ENCODE results near the gene MYO5C. TPM values are rescaled to one million over a fixed set of nuclear protein-coding genes. Genes with fewer than 3 reads are reported as not detected.
"Not testable (repeated sequence)": the region's sequence is repeated elsewhere in the genome, so short reads cannot be mapped to it uniquely, and the experiment has no call there.

The MYO5C gene
- total and polyA plus RNA-seq, 4 experiments from 2014 or later, result 0.19 to 0.29 (median 0.29) TPM; not detected in 1

- Histone ChIP-seq H3K27me3 (ENCODE audit: insufficient read depth, low read length) (no peaks in the 10 kb centered on the region), H3K4me3 (ENCODE audit: low read length in 2 of 2) (no peak overlapping the region), H3K4me1 (ENCODE audit: insufficient read depth, low read length) (peaks cover 27% of the 10 kb centered on the region), H3K36me3 (ENCODE audit: insufficient read depth, low read length) (no peaks in the 10 kb centered on the region), H3K9me3 (ENCODE audit: control insufficient read depth in 1 of 2, low read length in 2 of 2) (no peaks in the 10 kb centered on the region), H3K27ac (ENCODE audit: low read depth, low read length) (no peak overlapping the region)
- H3K4me3 Mint-ChIP-seq, result no peak overlapping the region
- intact Hi-C loops (cut with micrococcal nuclease), result no loop called here
- H3K27me3 Mint-ChIP-seq, result no peaks in the 10 kb centered on the region
- peaks cover 15 to 17% of the 10 kb centered on the region in 2 donors for H3K36me3 Mint-ChIP-seq
- H3K4me1 Mint-ChIP-seq, result peaks cover 40 to 69% (median 55%) of the 10 kb centered on the region in 4 donors
- no peak for DNase-seq
- no peaks in the 10 kb centered on the region for H3K9me3 Mint-ChIP-seq
- ChIA-PET POLR2A (ENCODE audit: partially characterized antibody) (interaction anchor here (0.8 to 0.9 kb wide), 2 partner anchors 11 to 36 kb away, joined by 3 read pairs; no protein-coding TSS in a partner anchor), CTCF (ENCODE audit: partially characterized antibody) (interaction anchor here (1.3 to 6.8 kb wide), 6 partner anchors 9 to 96 kb away, joined by 3 to 29 read pairs (median 4); no protein-coding TSS in a partner anchor)
- peak overlapping the region in 1 of 7 donors; percentile 13 for H3K27ac Mint-ChIP-seq
These were observed 122.7 kb downstream of the MYO5C start for GRCh38 chr15:52172869-52173268.

GRCh38 chr15:52171807-52172206 is 123.8 kb downstream of the MYO5C start:
- no peaks in the 10 kb centered on the region for H3K27me3 ChIP-seq (ENCODE audit: insufficient read depth, low read length)
- intact Hi-C loops (cut with micrococcal nuclease), result no loop called here
- Mint-ChIP-seq H3K27ac (peak overlapping the region in 2 of 7 donors; percentile 42 to 61), H3K27me3 (no peaks in the 10 kb centered on the region), H3K36me3 (peaks cover 11 to 17% of the 10 kb centered on the region in 2 donors), H3K4me3 (no peak overlapping the region), H3K9me3 (no peaks in the 10 kb centered on the region), H3K4me1 (peaks cover 42 to 67% (median 56%) of the 10 kb centered on the region in 4 donors)
- DNase-seq, result no peak
- no peak overlapping the region for H3K4me3 ChIP-seq (ENCODE audit: low read length in 2 of 2)
- H3K27ac ChIP-seq (ENCODE audit: low read depth, low read length), result no peak overlapping the region
- ChIA-PET CTCF (ENCODE audit: partially characterized antibody) (interaction anchor here (1.1 to 6.8 kb wide), 5 partner anchors 8 to 55 kb away, joined by 3 to 29 read pairs (median 9); no protein-coding TSS in a partner anchor), POLR2A (ENCODE audit: partially characterized antibody) (interaction anchor here (2.1 kb wide), 1 partner anchor 8 kb away, joined by 25 read pairs; no protein-coding TSS in a partner anchor)
- no peaks in the 10 kb centered on the region for H3K9me3 ChIP-seq (ENCODE audit: control insufficient read depth in 1 of 2, low read length in 2 of 2)
- H3K4me1 ChIP-seq (ENCODE audit: insufficient read depth, low read length), result peaks cover 24% of the 10 kb centered on the region
- H3K36me3 ChIP-seq (ENCODE audit: insufficient read depth, low read length), result no peaks in the 10 kb centered on the region

- intact Hi-C loops (cut with micrococcal nuclease), result no loop called here
- no peaks in the 10 kb centered on the region for H3K36me3 ChIP-seq (ENCODE audit: insufficient read depth, low read length)
- H3K9me3 ChIP-seq (ENCODE audit: control insufficient read depth in 1 of 2, low read length in 2 of 2), result no peaks in the 10 kb centered on the region
- peaks cover 40 to 67% (median 57%) of the 10 kb centered on the region in 4 donors for H3K4me1 Mint-ChIP-seq
- no peaks in the 10 kb centered on the region for H3K27me3 ChIP-seq (ENCODE audit: insufficient read depth, low read length)
- peak overlapping the region in 4 of 7 donors; percentile 9 to 69 (median 28) for H3K27ac Mint-ChIP-seq
- H3K4me1 ChIP-seq (ENCODE audit: insufficient read depth, low read length), result peaks cover 21% of the 10 kb centered on the region
- H3K4me3 ChIP-seq (ENCODE audit: low read length in 2 of 2), result no peak overlapping the region
- ChIA-PET POLR2A (ENCODE audit: partially characterized antibody) (interaction anchor here (0.9 to 2.1 kb wide), 3 partner anchors 8 to 50 kb away, joined by 3 to 25 read pairs (median 4); no protein-coding TSS in a partner anchor), CTCF (ENCODE audit: partially characterized antibody) (interaction anchor here (0.7 to 6.8 kb wide), 9 partner anchors 8 to 85 kb away, joined by 3 to 29 read pairs (median 4); no protein-coding TSS in a partner anchor)
- peaks cover 7 to 17% of the 10 kb centered on the region in 2 donors for H3K36me3 Mint-ChIP-seq
- H3K27me3 Mint-ChIP-seq, result no peaks in the 10 kb centered on the region
- no peaks in the 10 kb centered on the region for H3K9me3 Mint-ChIP-seq
- H3K27ac ChIP-seq (ENCODE audit: low read depth, low read length), result no peak overlapping the region
- peak in 2 of 5 donors; percentile 22 to 23 for DNase-seq
- H3K4me3 Mint-ChIP-seq, result peak overlapping the region in 5 of 8 donors; percentile 17 to 74 (median 22)
These were observed 124.2 kb downstream of the MYO5C start for GRCh38 chr15:52171386-52171785.

GRCh38 chr15:52170199-52170598 is 125.4 kb downstream of the MYO5C start:
- H3K4me1 ChIP-seq (ENCODE audit: insufficient read depth, low read length), result peaks cover 21% of the 10 kb centered on the region
- peaks cover 46 to 73% (median 63%) of the 10 kb centered on the region in 4 donors for H3K4me1 Mint-ChIP-seq
- intact Hi-C loops (cut with micrococcal nuclease); DNase-seq; H3K9me3 ChIP-seq (ENCODE audit: control insufficient read depth in 1 of 2, low read length in 2 of 2); H3K27ac ChIP-seq (ENCODE audit: low read depth, low read length); H3K36me3 ChIP-seq (ENCODE audit: insufficient read depth, low read length); H3K9me3 Mint-ChIP-seq; H3K27me3 Mint-ChIP-seq; H3K4me3 ChIP-seq (ENCODE audit: low read length in 2 of 2); H3K27me3 ChIP-seq (ENCODE audit: insufficient read depth, low read length): not testable (repeated sequence)
- peak overlapping the region in 1 of 7 donors; percentile 38 for H3K27ac Mint-ChIP-seq
- ChIA-PET POLR2A (ENCODE audit: partially characterized antibody) (interaction anchor here (2.1 kb wide), 1 partner anchor 9 kb away, joined by 25 read pairs; no protein-coding TSS in a partner anchor), CTCF (ENCODE audit: partially characterized antibody) (interaction anchor here (1.1 to 6.8 kb wide), 3 partner anchors 10 to 54 kb away, joined by 3 to 27 read pairs (median 9); no protein-coding TSS in a partner anchor)
- H3K36me3 Mint-ChIP-seq, result peaks cover 3 to 13% of the 10 kb centered on the region in 2 donors
- H3K4me3 Mint-ChIP-seq, result peak overlapping the region in 3 of 8 donors; percentile 11 to 24 (median 23)

- H3K4me3 ChIP-seq (ENCODE audit: low read length in 2 of 2); H3K4me1 ChIP-seq (ENCODE audit: insufficient read depth, low read length); H3K27me3 ChIP-seq (ENCODE audit: insufficient read depth, low read length); H3K9me3 ChIP-seq (ENCODE audit: control insufficient read depth in 1 of 2, low read length in 2 of 2); DNase-seq; intact Hi-C loops (cut with micrococcal nuclease); H3K4me3 Mint-ChIP-seq; H3K27ac ChIP-seq (ENCODE audit: low read depth, low read length); H3K9me3 Mint-ChIP-seq; H3K27me3 Mint-ChIP-seq; H3K36me3 ChIP-seq (ENCODE audit: insufficient read depth, low read length): not testable (repeated sequence)
- ChIA-PET POLR2A (ENCODE audit: partially characterized antibody) (interaction anchor here (1.0 to 2.9 kb wide), 2 partner anchors 9 to 14 kb away, joined by 3 to 22 read pairs; no protein-coding TSS in a partner anchor), CTCF (ENCODE audit: partially characterized antibody) (interaction anchor here (0.9 to 6.2 kb wide), 6 partner anchors 8 to 62 kb away, joined by 3 to 38 read pairs (median 18); no protein-coding TSS in a partner anchor)
- Mint-ChIP-seq H3K36me3 (peaks cover 26% of the 10 kb centered on the region in 2 donors), H3K27ac (peak overlapping the region in 2 of 7 donors; percentile 31 to 73), H3K4me1 (peaks cover 37 to 55% (median 49%) of the 10 kb centered on the region in 4 donors)
These were observed 130.0 kb downstream of the MYO5C start for GRCh38 chr15:52165494-52166131.

GRCh38 chr15:52164631-52165265 is 130.9 kb downstream of the MYO5C start:
- H3K4me3 ChIP-seq (ENCODE audit: low read length in 2 of 2), result no peak overlapping the region
- Mint-ChIP-seq H3K36me3 (peaks cover 27 to 32% of the 10 kb centered on the region in 2 donors), H3K27me3 (no peaks in the 10 kb centered on the region), H3K4me1 (peaks cover 30 to 47% (median 42%) of the 10 kb centered on the region in 4 donors), H3K4me3 (no peak overlapping the region), H3K9me3 (no peaks in the 10 kb centered on the region), H3K27ac (peak overlapping the region in 5 of 7 donors; percentile 1 to 70 (median 13))
- POLR2A ChIA-PET (ENCODE audit: partially characterized antibody), result interaction anchor here (1.0 to 2.9 kb wide), 3 partner anchors 9 to 44 kb away, joined by 3 to 22 read pairs (median 3); no protein-coding TSS in a partner anchor
- peaks cover 4% of the 10 kb centered on the region for H3K4me1 ChIP-seq (ENCODE audit: insufficient read depth, low read length)
- H3K36me3 ChIP-seq (ENCODE audit: insufficient read depth, low read length), result peaks cover 8% of the 10 kb centered on the region
- H3K27me3 ChIP-seq (ENCODE audit: insufficient read depth, low read length), result no peaks in the 10 kb centered on the region
- no peaks in the 10 kb centered on the region for H3K9me3 ChIP-seq (ENCODE audit: control insufficient read depth in 1 of 2, low read length in 2 of 2)
- CTCF ChIA-PET (ENCODE audit: partially characterized antibody), result interaction anchor here (0.7 to 6.2 kb wide), 8 partner anchors 9 to 92 kb away, joined by 3 to 38 read pairs (median 10); no protein-coding TSS in a partner anchor
- DNase-seq, result no peak
- intact Hi-C loops (cut with micrococcal nuclease), result no loop called here
- no peak overlapping the region for H3K27ac ChIP-seq (ENCODE audit: low read depth, low read length)
